ENCODE results near the gene CEP131. TPM values are rescaled to one million over a fixed set of nuclear protein-coding genes. Genes with fewer than 3 reads are reported as not detected.

The CEP131 gene
- total and polyA plus RNA-seq, 2 donors (not counting 3 experiments of a cell fraction or from before 2014, with no cell fraction given), result 5.3 to 17.9 TPM

DNA sequence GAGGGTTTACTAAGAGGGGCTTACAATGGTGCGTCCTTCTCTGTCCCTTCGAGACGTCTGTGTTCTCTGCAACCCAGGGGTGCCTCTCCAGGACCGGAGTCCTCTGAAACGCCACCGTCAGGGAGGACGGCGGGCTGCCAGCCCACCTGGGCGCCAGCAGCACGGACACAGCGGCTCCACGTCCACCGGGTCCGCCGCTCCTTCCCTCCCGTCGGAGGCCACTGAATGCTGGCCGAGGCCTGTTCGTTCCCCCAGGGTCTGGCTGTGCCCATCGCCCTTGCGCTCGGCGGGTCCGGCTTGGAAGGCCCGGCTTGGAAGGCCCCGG, 15.7 kb upstream of the CEP131 start:
- Histone ChIP-seq H3K27me3 (ENCODE audit: control insufficient read depth in 2 of 2, insufficient read depth in 2 of 2, low read length in 2 of 2) (no peaks in the 10 kb centered on the region), H3K36me3 (ENCODE audit: control insufficient read depth in 2 of 2, extremely low read depth in 1 of 2, insufficient read depth in 2 of 2, low read length in 2 of 2) (peaks cover 0 to 14% of the 10 kb centered on the region in 2 experiments), H3K4me2 (ENCODE audit: insufficient read depth, low read length) (peak overlapping the region; percentile 11), H2AFZ (ENCODE audit: low read depth, low read length) (peak overlapping the region; percentile 43), H3K27ac (ENCODE audit: insufficient read depth, low read depth, low read length) (peak overlapping the region; percentile 13), H3K9me3 (replicated peaks; ENCODE audit: control insufficient read depth, insufficient read depth, low read length) (no peaks in the 10 kb centered on the region), H3K79me2 (ENCODE audit: control insufficient read depth, insufficient read depth, low read length) (peaks cover 20% of the 10 kb centered on the region), H4K20me1 (replicated peaks; ENCODE audit: control insufficient read depth, extremely low read depth, insufficient read depth, low read length) (no peaks in the 10 kb centered on the region), H3K4me1 (ENCODE audit: control insufficient read depth, extremely low read depth, insufficient read depth, low read length) (peaks cover 6% of the 10 kb centered on the region), H3K9ac (replicated peaks; ENCODE audit: extremely low read depth, insufficient read depth, low read length) (peak overlapping the region; percentile 70), H3K4me3 (replicated peaks in 1 of 3; ENCODE audit: insufficient read depth in 1 of 3, low read depth in 1 of 3, low read length in 3 of 3) (peak overlapping the region; percentile 57 to 86 (median 61)), H3K9me1 (replicated peaks; ENCODE audit: control insufficient read depth, extremely low read depth, insufficient read depth, low read length) (no peaks in the 10 kb centered on the region)
- ChIA-PET POLR2A (no interaction called here), CTCF (interaction anchor here (1.0 to 3.1 kb wide), 9 partner anchors 9 to 249 kb away, joined by 3 to 33 read pairs (median 4); partner anchors contain the start of gene CEP131)
- TF ChIP-seq, protein P1, sequence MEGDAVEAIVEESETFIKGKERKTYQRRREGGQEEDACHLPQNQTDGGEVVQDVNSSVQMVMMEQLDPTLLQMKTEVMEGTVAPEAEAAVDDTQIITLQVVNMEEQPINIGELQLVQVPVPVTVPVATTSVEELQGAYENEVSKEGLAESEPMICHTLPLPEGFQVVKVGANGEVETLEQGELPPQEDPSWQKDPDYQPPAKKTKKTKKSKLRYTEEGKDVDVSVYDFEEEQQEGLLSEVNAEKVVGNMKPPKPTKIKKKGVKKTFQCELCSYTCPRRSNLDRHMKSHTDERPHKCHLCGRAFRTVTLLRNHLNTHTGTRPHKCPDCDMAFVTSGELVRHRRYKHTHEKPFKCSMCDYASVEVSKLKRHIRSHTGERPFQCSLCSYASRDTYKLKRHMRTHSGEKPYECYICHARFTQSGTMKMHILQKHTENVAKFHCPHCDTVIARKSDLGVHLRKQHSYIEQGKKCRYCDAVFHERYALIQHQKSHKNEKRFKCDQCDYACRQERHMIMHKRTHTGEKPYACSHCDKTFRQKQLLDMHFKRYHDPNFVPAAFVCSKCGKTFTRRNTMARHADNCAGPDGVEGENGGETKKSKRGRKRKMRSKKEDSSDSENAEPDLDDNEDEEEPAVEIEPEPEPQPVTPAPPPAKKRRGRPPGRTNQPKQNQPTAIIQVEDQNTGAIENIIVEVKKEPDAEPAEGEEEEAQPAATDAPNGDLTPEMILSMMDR (IDR thresholded peaks at IDR 0.05; ENCODE audit: extremely low read depth in 1 of 2, insufficient read depth in 1 of 2, low read depth in 1 of 2, low read length in 2 of 2), result no peak
- TF ChIP-seq GATA2 (IDR thresholded peaks at IDR 0.05; ENCODE audit: insufficient read depth, insufficient read length, low read depth, low read length), result no peak
- TF ChIP-seq POLR2AphosphoS5 (IDR thresholded peaks at IDR 0.05; ENCODE audit: insufficient read depth, low read depth, low read length), result no peak
- TF ChIP-seq, protein P2, sequence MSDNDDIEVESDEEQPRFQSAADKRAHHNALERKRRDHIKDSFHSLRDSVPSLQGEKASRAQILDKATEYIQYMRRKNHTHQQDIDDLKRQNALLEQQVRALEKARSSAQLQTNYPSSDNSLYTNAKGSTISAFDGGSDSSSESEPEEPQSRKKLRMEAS (IDR thresholded peaks at IDR 0.05; ENCODE audit: insufficient read depth, insufficient read length), result no peak
- TF ChIP-seq MYC (IDR thresholded peaks at IDR 0.05; ENCODE audit: low read depth, low read length), result no peak
- TF ChIP-seq FOS (IDR thresholded peaks at IDR 0.05; ENCODE audit: borderline replicate concordance, insufficient read depth, low read length), result no peak
- TF ChIP-seq EZH2 (IDR thresholded peaks at IDR 0.05; ENCODE audit: borderline replicate concordance, low read depth, low read length, severe bottlenecking), result no peak
- no peak for TF ChIP-seq POLR2A (IDR thresholded peaks at IDR 0.05; ENCODE audit: low read depth, low read length)
- TF ChIP-seq JUN (IDR thresholded peaks at IDR 0.05; ENCODE audit: borderline replicate concordance, insufficient read depth, insufficient read length, low read depth), result no peak
- BruUV-seq (replicated peaks), result TSS peak; percentile 35
- intact Hi-C loops (cut with micrococcal nuclease) (no loop called here), dilution Hi-C loops (cut with MboI; ENCODE audit: extremely low pct_ligation_motif_present, low sequenced_read_pairs) (no loop called here)
- DNase-seq (ENCODE audit: low read depth, low spot score) (no peak), FAIRE-seq (no peak)
